GM18508 (cell line): Measurements from ENCODE around the gene HPCAL1.

Source experiments
- ATAC-seq: cut with Tn5 transposase; IDR thresholded peaks from one replicate; pipeline ENCODE4 v1.9.1; 2021; ENCODE audit warnings: moderate number of reproducible peaks; ENCODE audit not compliant: insufficient read depth, unreplicated experiment

HPCAL1 gene

DNA sequence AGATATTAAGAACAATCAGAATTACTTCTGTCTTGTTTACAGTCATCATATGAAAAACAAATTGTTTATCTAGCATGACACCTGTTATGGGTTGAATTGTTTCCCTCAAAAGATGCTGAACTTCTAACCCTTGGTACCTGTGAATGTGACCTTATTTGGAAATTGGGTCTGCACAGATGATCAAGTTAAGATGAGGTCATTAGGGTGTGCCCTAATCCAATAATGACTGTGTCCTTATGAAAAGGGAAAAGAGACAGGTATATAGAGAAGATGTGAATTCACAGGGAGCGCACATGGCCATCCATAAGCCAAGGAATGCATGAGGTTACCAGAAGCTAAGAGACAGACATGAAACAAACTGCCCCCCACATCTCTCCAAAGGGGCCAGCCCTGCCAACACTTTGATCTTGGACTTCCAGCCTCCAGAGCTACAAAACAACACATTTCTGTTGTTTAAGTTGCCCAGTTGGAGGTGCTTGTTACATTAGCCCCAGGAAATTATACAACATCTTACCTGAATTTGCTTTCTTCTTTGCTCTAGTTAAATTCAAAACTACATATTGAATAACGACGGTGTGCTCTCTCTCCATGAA lies 2.3 kb upstream of the HPCAL1 start:
- no peak for ATAC-seq

DNA sequence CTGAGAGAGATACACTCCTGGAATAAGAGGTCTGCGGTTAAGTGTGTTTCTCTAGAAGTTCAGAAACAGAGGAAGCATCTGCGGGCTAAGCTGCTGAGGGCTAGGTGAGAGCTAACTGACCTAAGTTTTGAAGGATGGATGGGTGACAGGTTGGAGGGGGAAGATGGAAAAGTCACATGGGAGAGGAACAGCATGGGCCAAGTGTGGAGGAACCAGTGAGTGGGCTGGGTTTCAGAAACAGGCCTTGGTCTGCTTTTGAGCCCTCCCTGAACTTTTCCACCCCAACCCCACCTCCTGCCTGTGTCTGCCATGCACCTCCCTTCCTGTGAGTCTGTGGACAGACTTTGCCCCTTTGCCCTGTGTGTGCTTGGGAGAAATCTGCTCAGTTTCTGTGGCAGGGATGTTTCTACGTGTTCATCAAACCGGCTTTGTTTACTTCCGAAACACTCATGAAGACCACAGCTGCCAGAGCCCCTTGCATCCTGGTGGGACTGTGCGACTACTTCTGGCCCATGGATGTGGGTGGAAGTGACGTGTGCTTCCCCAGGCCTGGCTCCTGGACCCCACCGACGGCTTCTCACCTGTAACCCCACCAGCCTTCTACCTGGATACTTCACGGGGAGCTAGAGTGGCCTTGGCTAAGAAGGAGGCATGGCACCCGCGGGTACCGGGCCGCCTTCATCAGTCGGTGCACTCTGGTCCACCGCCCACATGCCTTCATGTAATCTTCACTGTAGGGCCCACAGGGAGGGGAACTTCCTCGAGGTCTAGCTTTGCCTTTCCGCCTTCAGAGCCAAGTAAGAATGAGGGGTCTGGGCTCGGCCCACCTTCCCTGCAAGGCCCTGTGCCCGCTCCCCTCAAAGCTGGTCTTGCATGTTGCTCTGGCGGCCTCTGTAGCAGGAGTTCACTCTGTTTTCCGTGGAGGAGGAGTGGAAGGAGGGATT lies 1.4 kb upstream of the HPCAL1 start:
- ATAC-seq = no peak

DNA sequence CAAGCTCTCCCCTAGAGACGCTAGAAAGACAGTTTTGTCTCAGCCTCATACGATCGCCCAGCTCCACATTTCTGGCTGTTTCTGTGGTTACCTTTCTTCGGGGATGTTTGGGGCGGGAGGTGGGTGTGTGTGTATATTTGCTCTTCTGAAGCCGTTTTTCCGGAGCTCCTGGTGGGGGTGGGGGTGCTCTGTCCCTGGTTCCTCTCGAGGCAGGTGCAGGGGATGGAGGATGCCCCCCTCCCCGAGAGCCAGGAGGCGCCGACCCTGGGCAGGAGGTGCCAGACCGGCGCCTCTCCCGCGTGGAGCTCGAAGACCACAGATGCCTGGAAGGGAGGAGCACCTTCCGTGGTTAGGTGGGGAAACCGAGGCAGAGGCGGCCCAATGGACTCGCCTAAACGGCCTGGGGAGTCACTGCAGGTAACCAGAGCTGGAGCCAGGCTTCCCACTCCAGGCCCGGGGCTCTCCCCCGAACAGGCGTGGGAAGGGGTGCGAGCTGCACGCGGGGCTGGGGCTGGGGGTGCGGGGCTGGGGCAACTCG lies 694 bp upstream of the HPCAL1 start:
- ATAC-seq = no peak

DNA sequence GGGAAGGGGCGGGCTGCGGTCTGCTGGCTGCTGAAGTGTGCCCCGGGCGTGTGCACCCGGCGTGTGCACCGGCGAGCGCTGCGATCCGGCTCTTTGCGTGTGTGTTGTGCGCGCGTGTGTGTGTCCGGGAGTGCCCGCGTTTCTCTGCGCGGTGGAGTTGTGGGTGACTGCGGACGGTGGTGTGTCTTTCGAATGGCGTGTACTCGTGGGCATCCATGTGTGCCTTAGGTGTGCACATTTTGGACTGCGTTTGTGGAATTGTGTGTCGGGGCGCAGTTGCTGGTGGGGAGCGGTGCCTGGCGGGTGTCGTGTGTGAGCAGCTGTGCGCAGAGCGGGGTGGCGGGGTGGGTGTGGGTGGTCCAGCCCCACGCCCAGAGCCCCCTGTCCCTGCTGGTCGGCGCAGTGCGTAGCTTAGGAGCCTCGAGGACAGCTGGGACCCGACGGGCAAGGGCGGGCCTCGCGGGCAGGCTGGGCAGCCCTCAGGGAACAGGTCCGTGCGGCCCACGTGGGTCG lies 533 bp downstream of the HPCAL1 start:
- ATAC-seq = no peak

DNA sequence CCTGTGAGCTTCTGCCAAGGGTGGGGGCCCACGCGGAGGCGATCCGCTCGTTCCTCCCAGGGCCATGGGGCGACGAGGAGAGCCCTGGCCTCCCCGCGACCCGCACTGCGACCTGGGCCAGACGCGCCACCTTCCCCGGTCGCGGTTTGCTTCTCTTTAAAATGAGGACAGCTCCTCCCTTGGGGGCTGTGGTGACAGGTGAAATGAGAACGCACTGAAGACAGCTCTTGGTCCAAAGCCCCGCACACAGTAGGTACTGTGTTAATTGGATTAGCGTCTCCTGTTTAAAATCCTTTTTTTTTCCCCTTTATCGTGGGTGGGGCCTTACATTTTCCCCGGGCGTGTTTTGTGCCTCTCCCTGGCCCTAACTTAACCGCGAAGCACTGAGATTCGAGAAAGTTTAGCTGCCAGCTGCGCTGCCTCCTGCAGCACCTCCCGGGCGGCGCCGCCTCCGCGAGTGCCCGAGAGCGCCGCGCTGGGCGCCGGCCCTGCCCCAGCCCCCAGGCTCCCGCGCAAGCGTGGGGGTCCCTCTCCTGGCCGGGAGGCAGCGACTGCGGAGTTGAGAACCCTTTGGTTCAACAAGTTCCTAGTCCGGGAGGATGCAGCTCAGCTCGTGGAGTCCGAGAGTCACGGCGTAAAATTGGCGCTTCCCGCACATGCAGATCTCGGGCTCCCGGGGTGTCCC lies 1.1 kb downstream of the HPCAL1 start:
- no peak for ATAC-seq

DNA sequence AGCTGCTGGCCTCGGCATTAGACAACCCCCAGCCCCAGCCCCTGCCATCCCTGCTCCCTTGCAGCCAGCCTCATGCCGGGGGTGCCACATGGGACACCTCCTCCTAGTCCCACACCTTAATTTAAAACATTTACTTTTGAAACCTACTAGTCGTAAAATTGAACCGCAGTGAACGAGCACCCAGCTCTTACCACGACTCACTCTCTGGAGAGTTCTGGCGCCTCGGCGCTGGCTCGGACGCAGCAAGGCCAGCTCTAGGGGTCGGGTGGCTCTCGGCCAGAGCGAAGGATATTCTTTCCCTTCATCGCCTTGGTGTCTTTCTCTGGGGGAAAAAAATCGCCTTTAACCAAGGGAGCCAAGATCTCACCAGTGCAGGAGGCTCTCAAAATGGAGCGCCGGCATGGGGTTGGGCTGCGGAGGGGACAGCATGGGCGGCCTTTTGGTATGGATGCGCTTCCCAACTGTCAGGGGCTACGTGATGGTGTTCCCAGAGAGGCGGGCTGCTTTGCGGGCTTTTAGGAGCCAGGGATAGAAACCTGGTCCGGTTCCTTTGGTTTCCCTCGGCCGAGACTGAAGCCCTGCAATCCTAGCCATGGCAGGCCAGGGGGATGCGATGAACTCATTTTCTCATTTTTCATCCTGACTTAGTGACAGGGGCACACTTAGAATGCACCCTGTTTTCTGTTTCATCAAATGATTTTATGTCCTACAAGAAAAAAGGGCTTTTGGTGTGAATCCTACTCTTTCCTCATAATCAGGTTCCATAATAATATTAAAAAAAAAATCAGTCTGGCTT lies 2.0 kb downstream of the HPCAL1 start:
- ATAC-seq = no peak

DNA sequence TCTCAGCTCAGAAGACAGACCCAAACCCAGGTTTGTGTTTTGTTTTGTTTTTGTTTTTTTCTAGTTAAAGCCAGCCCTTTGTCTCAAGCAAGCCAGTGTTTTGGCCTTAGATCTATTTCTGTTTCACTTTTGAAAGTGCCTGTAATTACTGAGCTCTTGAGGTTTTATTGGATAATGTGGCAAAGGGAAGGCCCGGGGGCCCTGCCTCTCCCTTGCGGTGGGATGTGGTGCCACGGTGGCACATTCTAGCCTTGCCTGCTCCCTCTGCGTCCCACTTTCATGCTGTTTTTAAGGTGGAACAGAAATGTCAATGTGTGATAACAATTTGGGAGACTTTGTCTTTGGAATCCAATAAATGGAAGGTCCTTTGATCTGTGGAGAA lies 2.5 kb downstream of the HPCAL1 start:
- ATAC-seq = no peak

DNA sequence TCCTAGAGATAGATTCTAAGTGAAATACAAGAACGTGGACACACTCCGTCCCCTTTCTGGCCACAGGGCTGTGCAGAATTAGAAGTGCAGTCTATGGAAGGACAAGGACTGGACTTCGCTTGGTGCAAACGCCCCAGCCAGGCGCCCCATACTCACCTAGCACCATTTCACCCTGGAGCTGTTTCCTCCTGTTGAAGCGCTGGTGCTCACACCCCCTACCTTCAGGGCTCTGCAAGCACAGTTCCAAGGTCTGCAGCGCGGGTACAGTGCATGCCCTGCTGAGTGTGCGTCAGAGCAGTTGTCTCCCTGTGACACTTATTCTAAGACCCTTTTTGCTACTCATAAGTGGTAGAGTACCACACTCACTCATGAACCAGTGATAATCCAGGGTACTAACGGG lies 3.0 kb downstream of the HPCAL1 start:
- no peak for ATAC-seq

DNA sequence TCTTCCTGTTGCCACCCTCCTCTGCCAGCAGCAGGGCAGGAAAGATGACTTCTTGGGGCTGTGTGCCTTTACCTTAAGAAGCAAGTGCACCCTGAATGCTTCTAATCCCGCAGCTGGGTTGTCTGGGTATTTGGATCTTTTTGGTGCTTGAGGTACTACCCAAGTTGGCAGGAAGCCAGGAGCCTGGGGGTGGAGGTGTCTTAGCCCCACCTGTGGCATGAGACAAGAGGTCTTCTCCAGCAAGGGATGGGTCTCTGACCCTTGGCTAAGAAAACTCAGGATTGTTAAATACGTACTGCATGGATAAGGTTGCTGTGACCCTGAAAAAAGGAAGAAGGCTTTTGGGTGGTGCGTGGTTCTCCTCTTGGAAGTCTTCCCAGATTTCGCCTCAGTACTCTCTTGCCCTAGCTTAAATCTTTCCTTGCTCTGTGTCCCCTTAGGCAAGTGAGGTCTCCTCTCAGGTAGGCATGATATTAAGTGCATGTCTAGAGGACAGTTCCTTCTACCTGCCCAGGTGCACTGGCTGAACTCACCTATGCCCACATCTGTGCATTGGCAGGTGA lies 4.3 kb downstream of the HPCAL1 start:
- ATAC-seq = no peak

DNA sequence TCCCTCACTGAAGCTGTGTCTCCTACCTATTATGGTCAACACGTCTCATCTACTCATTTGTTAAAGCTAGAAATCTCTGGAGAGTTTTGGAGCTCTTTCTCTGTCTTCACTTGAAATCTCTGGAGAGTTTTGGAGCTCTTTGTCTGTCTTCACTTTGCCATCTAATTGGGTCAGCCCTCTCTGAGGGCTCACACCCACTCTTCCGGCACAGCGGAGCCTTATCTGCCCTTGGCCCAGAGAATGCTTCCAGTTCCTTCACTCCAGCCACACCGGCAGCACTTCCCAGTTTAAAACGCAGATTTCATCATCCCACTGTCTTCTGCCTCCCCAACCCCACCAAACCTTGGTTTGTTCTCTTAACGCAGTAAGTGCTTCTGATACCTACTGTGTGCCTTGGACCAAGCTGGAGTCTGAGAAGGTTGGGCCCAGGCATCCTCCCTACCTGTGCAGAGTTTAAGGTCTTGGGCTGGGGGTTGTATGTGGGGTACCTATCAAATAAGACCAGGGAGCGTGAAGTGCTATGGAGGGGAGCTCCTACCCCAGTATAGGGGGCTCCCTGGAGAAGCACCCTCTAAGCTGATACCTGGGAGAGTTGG lies 5.0 kb downstream of the HPCAL1 start:
- no peak for ATAC-seq

DNA sequence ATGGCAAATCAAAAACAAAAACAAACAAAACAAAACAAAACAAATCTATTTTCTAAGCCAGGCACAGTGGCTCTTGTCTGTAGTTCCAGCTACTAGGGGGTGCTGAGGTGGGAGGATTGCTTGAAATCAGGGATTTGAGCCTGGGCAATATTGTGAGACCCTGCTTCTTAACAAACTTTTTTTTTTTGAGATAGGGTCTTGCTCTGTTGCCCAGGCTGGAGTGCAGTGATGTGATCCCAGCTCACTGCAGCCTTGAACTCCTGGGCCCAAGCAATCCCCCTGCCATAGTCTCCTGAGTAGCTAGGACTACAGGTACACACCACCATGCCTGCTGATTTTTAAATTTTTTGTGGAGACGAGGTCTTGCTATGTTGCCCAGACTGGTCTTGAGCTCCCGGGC lies 6.2 kb downstream of the HPCAL1 start:
- ATAC-seq = no peak

DNA sequence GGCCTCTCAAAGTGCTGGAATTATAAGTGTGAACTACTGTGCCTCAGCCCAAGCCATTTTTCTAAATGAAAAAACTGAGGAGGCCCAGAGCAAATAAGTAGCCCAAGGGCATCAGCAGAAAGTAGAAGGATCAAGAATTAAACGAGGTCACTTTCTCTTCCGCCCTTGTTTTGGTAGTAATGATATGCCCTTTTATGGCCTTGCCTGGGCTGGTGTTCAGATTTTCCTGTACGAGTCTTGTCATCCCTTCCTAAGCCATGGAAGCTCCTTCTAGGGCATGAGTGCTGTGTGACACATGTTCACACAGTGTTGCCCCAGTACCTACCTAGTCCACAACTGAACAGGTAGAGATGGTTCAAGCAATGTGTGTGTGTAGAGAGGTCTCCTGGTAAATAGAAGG lies 6.6 kb downstream of the HPCAL1 start:
- no peak for ATAC-seq

DNA sequence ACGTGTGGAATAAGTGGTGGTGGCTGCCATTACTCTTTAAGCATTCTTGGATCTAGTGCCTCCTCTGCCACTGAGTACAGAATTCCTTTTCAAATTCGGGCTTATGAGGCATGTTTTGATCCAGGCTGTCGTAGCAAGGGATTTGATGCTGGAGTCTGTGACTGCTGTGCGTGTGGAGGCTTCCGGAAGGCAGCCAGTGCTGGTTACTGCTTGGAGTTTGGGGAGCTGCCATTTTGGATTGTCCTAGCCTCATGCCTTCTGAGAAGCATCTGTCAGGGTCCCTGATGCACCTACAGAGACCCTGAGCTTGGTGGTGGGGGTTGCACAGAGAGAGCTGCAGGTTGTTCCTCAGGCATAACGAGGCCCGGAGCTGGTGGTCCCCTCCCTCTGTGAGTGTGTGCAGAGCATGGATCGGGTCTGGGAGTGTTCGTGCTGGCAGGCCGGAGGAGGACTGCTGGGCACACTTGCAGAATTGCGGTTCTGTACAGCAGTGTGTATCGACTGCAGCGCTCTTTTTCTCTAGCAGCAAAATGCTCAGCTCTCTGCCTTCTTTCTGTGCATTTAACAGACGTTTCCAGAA lies 7.7 kb downstream of the HPCAL1 start:
- ATAC-seq = no peak

DNA sequence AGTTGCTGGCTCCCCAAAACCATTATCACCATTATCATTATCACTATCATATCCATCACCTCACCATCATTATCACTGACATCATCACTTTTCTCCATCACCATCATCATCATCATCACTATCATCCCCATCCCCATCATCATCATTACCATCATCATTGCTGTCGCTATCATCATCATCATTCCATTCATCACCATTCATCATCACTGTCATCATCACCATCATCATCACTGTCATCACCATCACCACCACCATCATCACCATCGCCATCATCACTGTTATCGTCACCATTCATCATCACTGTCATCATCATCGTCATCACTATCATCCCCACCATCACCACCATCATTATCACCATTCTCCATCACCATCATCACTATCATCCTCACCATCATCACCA lies 9.0 kb downstream of the HPCAL1 start:
- ATAC-seq = no peak

DNA sequence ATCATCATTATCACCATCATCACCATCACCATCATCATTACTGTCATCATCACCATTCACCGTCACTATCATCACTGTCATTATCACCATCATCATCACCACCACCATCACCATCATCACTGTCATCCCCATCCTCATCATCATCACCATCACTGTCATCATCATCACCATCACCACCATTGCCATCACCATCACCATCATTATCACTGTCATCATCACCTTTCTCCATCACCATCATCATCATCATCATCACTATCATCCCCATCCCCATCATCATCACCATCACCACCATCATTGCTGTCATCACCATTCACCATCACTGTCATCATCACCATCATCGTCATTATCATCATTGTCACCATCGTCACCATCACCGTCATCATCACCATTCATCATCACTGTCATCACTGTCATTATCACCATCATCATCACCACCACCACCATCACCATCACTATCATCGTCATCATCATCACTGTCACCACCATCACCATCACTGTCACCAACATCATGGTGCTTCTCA lies 9.8 kb downstream of the HPCAL1 start:
- no peak for ATAC-seq

DNA sequence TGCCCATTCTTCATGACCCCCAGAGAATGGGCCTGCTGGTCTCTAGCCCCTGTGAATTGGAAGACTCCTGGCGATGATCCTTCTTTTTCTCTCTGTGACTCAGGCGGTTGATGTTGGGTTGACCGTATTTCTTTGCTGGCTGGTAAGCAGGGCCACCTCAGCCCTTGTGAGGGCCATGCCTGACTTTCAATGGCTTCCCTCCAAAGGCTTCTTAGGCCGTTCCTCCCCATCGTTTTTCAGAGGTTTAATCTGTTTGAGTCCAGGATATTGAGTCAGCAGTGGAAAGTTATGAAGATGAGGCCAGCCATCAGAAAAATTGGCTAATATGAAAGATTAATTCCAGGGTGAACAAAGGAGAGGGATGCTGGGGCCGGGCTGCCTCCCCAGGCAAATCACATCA lies 13.6 kb downstream of the HPCAL1 start:
- no peak for ATAC-seq

DNA sequence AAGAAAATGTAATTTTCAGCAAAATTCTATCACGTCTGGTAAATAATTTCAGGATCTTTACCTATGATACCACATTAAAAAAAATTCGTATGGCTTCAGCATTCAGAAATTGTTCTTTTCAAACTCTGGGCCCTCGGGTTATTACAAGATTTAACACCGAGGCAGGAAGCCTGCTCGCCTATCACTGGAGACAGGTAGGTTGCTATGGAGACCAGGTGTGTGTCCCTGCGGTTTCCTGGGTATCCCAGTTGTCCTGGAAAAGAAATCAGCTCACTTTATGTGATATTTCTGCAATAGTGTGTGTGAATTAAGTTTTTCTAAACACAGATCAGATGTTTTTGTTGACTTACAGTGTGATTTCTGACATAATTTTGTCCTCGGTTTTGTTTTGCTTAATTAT lies 14.2 kb downstream of the HPCAL1 start:
- ATAC-seq = no peak

DNA sequence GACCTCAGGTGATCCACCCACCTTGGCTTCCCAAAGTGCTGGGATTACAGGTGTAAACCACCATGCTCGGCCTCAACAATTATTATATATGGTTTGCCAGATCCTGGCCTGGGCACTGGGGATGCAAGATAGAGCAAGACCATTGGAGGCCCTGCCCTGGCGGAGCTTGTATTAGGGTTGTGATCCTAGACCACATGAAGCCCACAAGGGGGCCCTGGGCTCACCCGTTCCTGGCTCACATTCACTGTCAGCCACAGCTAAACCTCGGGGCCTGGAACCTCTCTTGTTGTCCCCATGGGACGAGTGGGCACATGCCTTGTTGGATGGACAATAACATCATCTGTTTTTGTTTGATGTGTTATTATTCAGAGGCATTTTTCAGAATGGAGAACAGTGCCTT lies 14.9 kb downstream of the HPCAL1 start:
- no peak for ATAC-seq

DNA sequence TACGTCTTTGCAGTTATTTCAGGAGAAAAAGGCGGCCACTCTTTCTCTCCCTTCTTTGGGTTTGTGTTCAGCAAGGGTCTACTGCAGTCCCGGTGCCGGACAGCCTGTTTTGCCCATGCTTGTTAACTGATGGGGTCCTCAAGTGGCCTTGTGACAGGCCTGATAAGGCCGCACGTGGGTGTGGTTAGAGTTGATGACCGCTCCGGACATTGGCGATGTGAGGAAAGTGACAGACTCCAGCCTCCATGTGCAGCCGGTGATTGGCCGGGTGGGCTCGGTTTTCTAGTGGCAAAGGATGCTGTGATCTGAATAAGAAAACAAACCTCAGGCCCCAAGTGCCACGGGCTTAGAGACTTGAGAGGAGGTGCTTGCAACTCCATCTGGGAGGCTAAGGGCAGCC lies 15.6 kb downstream of the HPCAL1 start:
- no peak for ATAC-seq
